HUES48 (cell line): ENCODE data around the gene PSMD3.

Experiments
- H3K27ac ChIP-seq: one replicate; pipeline ENCODE4 v1.7.0; 2013; ENCODE audit warnings: low read depth, low read length, inconsistent platforms
- H3K27me3 ChIP-seq: 2 replicates; pipeline ENCODE4 v1.6.1; 2013; ENCODE audit warnings: mild to moderate bottlenecking, low read length; ENCODE audit not compliant: control insufficient read depth, insufficient read depth
- H3K36me3 ChIP-seq: 2 replicates; pipeline ENCODE4 v1.6.1; 2013; ENCODE audit warnings: low read length; ENCODE audit not compliant: control insufficient read depth, insufficient read depth
- H3K4me1 ChIP-seq: 2 replicates; pipeline ENCODE4 v1.6.1; 2013; ENCODE audit warnings: mild to moderate bottlenecking, low read length; ENCODE audit not compliant: control insufficient read depth, insufficient read depth
- H3K4me3 ChIP-seq: 2 replicates; pipeline ENCODE4 v1.5.1; 2013; ENCODE audit warnings: mild to moderate bottlenecking, low read depth, low read length
- H3K9ac ChIP-seq: 2 replicates; pipeline ENCODE4 v1.6.1; 2013; ENCODE audit warnings: mild to moderate bottlenecking, low read depth, low read length, moderate library complexity
- H3K9me3 ChIP-seq: 2 replicates; pipeline ENCODE4 v1.6.1; 2013; ENCODE audit warnings: low read length; ENCODE audit not compliant: control insufficient read depth, insufficient read depth

The PSMD3 gene

GRCh38 chr17:40024901-40025300 is 44.3 kb downstream of the PSMD3 start:
- Histone ChIP-seq H3K27ac (no peak overlapping the region), H3K36me3 (peaks cover 80% of the 10 kb centered on the region), H3K4me1 (0 out of 2 replicates have a peak, but pooled peaks cover 2% of the 10 kb centered on the region)

GRCh38 chr17:40025559-40025958 is 45.0 kb downstream of the PSMD3 start:
- Histone ChIP-seq H3K4me1 (0 out of 2 replicates have a peak, but pooled peaks cover 2% of the 10 kb centered on the region), H3K9ac (no peak overlapping the region), H3K36me3 (peaks cover 74% of the 10 kb centered on the region), H3K4me3 (no peak overlapping the region), H3K27ac (no peak overlapping the region), H3K27me3 (no peaks in the 10 kb centered on the region), H3K9me3 (no peaks in the 10 kb centered on the region)

More at GRCh38 chr17:40024901-40025300, 44.3 kb downstream of the PSMD3 start:
- Histone ChIP-seq H3K27me3 (no peaks in the 10 kb centered on the region), H3K9ac (no peak overlapping the region), H3K9me3 (no peaks in the 10 kb centered on the region), H3K4me3 (no peak overlapping the region)

- Histone ChIP-seq H3K27ac (no peak overlapping the region), H3K36me3 (peaks cover 77% of the 10 kb centered on the region), H3K9ac (no peak overlapping the region)
Observed at GRCh38 chr17:40025991-40026815, 45.6 kb downstream of the PSMD3 start.

GRCh38 chr17:40026816-40027613 is 46.4 kb downstream of the PSMD3 start:
- H3K27me3 ChIP-seq, result no peaks in the 10 kb centered on the region
- no peaks in the 10 kb centered on the region for H3K9me3 ChIP-seq
- H3K27ac ChIP-seq, result no peak overlapping the region
- no peak overlapping the region for H3K4me3 ChIP-seq
- H3K9ac ChIP-seq, result no peak overlapping the region
- H3K36me3 ChIP-seq, result peaks cover 77% of the 10 kb centered on the region
- 0 out of 2 replicates have a peak, but pooled peaks cover 2% of the 10 kb centered on the region for H3K4me1 ChIP-seq

More at GRCh38 chr17:40025991-40026815, 45.6 kb downstream of the PSMD3 start:
- H3K4me3 ChIP-seq, result no peak overlapping the region
- 0 out of 2 replicates have a peak, but pooled peaks cover 2% of the 10 kb centered on the region for H3K4me1 ChIP-seq
- no peaks in the 10 kb centered on the region for H3K27me3 ChIP-seq
- no peaks in the 10 kb centered on the region for H3K9me3 ChIP-seq

- Histone ChIP-seq H3K27me3 (no peaks in the 10 kb centered on the region), H3K4me3 (no peak overlapping the region), H3K36me3 (peaks cover 77% of the 10 kb centered on the region), H3K4me1 (0 out of 2 replicates have a peak, but pooled peaks cover 2% of the 10 kb centered on the region), H3K9ac (no peak overlapping the region), H3K9me3 (no peaks in the 10 kb centered on the region), H3K27ac (no peak overlapping the region)
Observed at GRCh38 chr17:40027614-40028012, 47.0 kb downstream of the PSMD3 start.

- no peaks in the 10 kb centered on the region for H3K9me3 ChIP-seq
- 0 out of 2 replicates have a peak, but pooled peaks cover 2% of the 10 kb centered on the region for H3K4me1 ChIP-seq
- H3K27me3 ChIP-seq, result no peaks in the 10 kb centered on the region
- no peak overlapping the region for H3K27ac ChIP-seq
- H3K36me3 ChIP-seq, result peaks cover 79% of the 10 kb centered on the region
- H3K4me3 ChIP-seq, result no peak overlapping the region
- H3K9ac ChIP-seq, result no peak overlapping the region
Observed at GRCh38 chr17:40028595-40028994, 48.0 kb downstream of the PSMD3 start.

- H3K9ac ChIP-seq, result no peak overlapping the region
- H3K36me3 ChIP-seq, result peaks cover 71% of the 10 kb centered on the region
- H3K27ac ChIP-seq, result no peak overlapping the region
- no peaks in the 10 kb centered on the region for H3K9me3 ChIP-seq
- no peak overlapping the region for H3K4me3 ChIP-seq
- H3K27me3 ChIP-seq, result no peaks in the 10 kb centered on the region
- 0 out of 2 replicates have a peak, but pooled peaks cover 2% of the 10 kb centered on the region for H3K4me1 ChIP-seq
Observed at GRCh38 chr17:40031706-40032105, 51.1 kb downstream of the PSMD3 start.

- no peaks in the 10 kb centered on the region for H3K4me1 ChIP-seq
- no peak overlapping the region for H3K4me3 ChIP-seq
- no peak overlapping the region for H3K9ac ChIP-seq
- peaks cover 71% of the 10 kb centered on the region for H3K36me3 ChIP-seq
- no peak overlapping the region for H3K27ac ChIP-seq
- H3K27me3 ChIP-seq, result no peaks in the 10 kb centered on the region
- H3K9me3 ChIP-seq, result no peaks in the 10 kb centered on the region
Observed at GRCh38 chr17:40032322-40033320, 52.0 kb downstream of the PSMD3 start.

- Histone ChIP-seq H3K4me3 (no peak overlapping the region), H3K9me3 (no peaks in the 10 kb centered on the region), H3K36me3 (peaks cover 67% of the 10 kb centered on the region), H3K9ac (no peak overlapping the region), H3K27ac (no peak overlapping the region), H3K4me1 (no peaks in the 10 kb centered on the region), H3K27me3 (no peaks in the 10 kb centered on the region)
Observed at GRCh38 chr17:40033339-40033738, 52.7 kb downstream of the PSMD3 start.

- peaks cover 54% of the 10 kb centered on the region for H3K36me3 ChIP-seq
Observed at GRCh38 chr17:40034426-40035161, 54.0 kb downstream of the PSMD3 start.

More at GRCh38 chr17:40034426-40035161, 54.0 kb downstream of the PSMD3 start:
- Histone ChIP-seq H3K27me3 (no peaks in the 10 kb centered on the region), H3K9me3 (no peaks in the 10 kb centered on the region), H3K4me3 (no peak overlapping the region), H3K4me1 (peaks cover 3% of the 10 kb centered on the region; the same call in 1 of the 2 replicates), H3K9ac (no peak overlapping the region), H3K27ac (no peak overlapping the region)
